Stomach smooth muscle (tissue), 2 donors: Measurements from ENCODE around the gene RAPGEF1.

Experiments used
- H3K27ac ChIP-seq: one replicate; pipeline ENCODE4 v1.7.0; 2013; ENCODE audit warnings: mild to moderate bottlenecking, low read length, inconsistent platforms
- H3K27me3 ChIP-seq, 2 donors: one replicate each; pipeline ENCODE4 v1.7.0; 2013; ENCODE audit warnings: low read length in 2 of 2; ENCODE audit not compliant: insufficient read depth in 2 of 2, control insufficient read depth in 1 of 2
- H3K36me3 ChIP-seq, 2 donors: one replicate each; pipeline ENCODE4 v1.7.0; 2013; ENCODE audit warnings: low read length in 2 of 2; ENCODE audit not compliant: control insufficient read depth in 2 of 2, insufficient read depth in 2 of 2
- H3K4me1 ChIP-seq: one replicate; pipeline ENCODE4 v1.7.0; 2013; ENCODE audit warnings: low read length; ENCODE audit not compliant: control insufficient read depth, insufficient read depth
- H3K4me3 ChIP-seq, 2 donors: one replicate each; pipeline ENCODE4 v1.7.0; 2013; ENCODE audit warnings: low read length in 2 of 2
- H3K9ac ChIP-seq, 2 donors: one replicate each; pipeline ENCODE4 v1.7.0; 2013; ENCODE audit warnings: low read length in 2 of 2, mild to moderate bottlenecking in 1 of 2
- H3K9me3 ChIP-seq, 2 donors: one replicate each; pipeline ENCODE4 v1.7.0; 2013; ENCODE audit warnings: low read length in 2 of 2; ENCODE audit not compliant: control insufficient read depth in 2 of 2
- donor health status: healthy.
- donor health status: Pancreatic carcinoma.

Gene RAPGEF1

DNA sequence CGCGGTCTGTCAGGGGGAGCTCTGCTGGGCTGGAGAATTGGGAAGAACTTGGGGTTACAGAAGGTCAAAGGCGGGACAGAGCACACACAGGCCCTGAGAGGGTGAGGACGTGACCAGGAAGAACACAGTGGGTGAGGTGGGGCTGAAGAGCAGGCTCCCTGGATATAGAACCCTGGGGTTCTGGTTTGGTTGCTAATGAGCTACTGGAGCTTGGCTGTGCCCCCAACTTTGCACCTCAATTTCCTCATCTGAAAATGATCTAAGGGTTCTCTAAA is 110.7 kb downstream of the RAPGEF1 start:
- H3K36me3 ChIP-seq, result peaks cover 21 to 30% of the 10 kb centered on the region in 2 donors
- no peaks in the 10 kb centered on the region for H3K27me3 ChIP-seq
- no peaks in the 10 kb centered on the region for H3K9me3 ChIP-seq
- H3K27ac ChIP-seq, result no peak overlapping the region
- H3K9ac ChIP-seq, result no peak overlapping the region
- H3K4me1 ChIP-seq, result no peaks in the 10 kb centered on the region
- no peak overlapping the region for H3K4me3 ChIP-seq

DNA sequence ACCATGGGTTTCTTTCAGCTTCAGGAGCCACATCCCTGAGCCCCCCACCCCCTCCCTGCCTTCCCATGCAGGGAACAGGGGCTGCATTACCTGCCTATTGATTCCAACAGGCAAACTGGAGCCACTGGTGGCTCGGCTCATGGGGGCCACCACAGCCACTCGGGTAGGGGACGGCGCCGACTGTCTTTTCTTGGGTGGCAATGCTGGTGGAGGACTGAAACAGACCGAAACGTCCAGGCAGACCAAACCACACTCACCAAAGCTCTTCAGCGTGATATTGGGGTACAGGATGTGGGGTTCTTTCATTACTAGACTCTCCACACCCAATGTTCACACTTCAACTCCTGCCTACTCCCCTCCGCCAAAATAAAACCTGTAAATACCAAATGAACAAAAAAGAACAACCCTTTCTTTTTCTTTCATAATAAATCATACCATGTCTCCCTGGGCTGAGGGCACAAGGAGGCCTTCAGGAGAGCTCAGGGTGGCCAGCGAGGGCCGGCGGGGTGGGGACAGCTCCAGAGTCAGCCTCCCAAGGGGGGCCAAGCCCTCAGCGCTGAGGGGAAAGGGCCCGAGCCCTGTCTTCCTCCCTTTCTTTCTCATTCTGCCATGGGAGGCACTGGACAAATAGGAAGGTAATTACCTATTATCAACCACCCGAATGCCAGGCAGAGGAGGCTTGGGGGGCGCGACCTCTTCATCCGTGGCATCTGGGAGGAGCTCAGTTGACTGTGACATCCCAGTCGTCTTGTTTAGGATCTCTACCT is 111.2 kb downstream of the RAPGEF1 start:
- Histone ChIP-seq H3K4me1 (no peaks in the 10 kb centered on the region), H3K36me3 (peaks cover 23 to 35% of the 10 kb centered on the region in 2 donors), H3K9ac (no peak overlapping the region), H3K27me3 (no peaks in the 10 kb centered on the region), H3K4me3 (no peak overlapping the region), H3K9me3 (no peaks in the 10 kb centered on the region), H3K27ac (no peak overlapping the region)

DNA sequence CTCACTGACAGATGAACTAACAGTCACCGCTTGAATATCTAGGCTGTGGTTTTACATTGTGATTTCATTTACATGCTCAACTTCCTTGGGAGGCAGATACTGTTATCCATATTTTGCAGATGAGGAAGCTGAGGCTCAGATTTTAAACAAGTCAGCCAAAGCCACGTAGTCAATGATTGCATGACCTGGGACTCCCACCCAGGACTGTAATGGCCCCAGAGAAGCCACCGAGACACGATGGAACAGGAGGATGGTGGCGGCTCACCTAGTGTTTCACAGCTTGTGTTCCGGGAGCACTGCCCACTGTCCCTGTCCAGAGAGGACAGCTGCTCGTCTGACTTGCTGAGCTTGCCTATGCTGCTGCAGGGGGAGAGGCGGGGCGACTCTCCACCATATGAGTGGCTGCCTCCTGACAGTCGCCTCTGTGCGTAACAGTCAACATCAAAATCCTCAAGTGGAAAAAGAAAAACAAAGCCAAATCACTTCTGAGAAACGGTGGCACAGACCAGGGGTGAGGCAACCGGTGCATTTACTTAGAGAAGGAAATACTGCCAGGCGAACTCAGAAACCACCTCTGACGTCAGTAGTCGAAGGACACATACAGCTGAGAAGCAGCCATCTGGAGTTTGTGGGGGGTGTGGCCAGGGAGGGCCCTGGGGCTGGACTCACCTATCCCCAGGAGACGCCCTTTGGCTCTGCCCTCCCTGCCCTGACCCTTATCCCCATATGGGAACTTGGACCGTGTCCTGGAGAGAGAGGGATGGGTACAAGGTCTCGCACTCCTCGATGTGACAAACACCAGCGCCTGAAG is 112.0 kb downstream of the RAPGEF1 start:
- H3K9ac ChIP-seq, result no peak overlapping the region
- no peak overlapping the region for H3K27ac ChIP-seq
- no peaks in the 10 kb centered on the region for H3K4me1 ChIP-seq
- H3K9me3 ChIP-seq, result no peaks in the 10 kb centered on the region
- H3K4me3 ChIP-seq, result no peak overlapping the region
- H3K27me3 ChIP-seq, result no peaks in the 10 kb centered on the region
- peaks cover 23 to 34% of the 10 kb centered on the region in 2 donors for H3K36me3 ChIP-seq

DNA sequence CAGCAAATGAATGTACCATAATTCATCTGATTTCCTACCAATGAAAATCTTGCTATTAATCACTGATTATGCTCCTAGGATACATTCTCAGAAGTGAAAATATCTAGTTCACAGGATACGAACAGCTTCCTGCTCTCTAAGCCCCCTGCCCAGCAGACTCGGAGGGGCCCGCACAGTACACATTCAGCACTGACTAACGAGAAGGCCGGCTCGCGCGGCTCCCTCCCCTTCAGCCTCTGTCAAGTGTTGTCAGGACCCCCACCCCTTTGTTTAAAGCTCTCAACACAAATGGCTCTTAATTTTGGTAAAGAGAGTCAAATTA is 112.6 kb downstream of the RAPGEF1 start:
- Histone ChIP-seq H3K9me3 (no peaks in the 10 kb centered on the region), H3K27me3 (no peaks in the 10 kb centered on the region), H3K4me3 (no peak overlapping the region), H3K4me1 (no peaks in the 10 kb centered on the region), H3K9ac (no peak overlapping the region), H3K27ac (no peak overlapping the region), H3K36me3 (peaks cover 24 to 36% of the 10 kb centered on the region in 2 donors)

DNA sequence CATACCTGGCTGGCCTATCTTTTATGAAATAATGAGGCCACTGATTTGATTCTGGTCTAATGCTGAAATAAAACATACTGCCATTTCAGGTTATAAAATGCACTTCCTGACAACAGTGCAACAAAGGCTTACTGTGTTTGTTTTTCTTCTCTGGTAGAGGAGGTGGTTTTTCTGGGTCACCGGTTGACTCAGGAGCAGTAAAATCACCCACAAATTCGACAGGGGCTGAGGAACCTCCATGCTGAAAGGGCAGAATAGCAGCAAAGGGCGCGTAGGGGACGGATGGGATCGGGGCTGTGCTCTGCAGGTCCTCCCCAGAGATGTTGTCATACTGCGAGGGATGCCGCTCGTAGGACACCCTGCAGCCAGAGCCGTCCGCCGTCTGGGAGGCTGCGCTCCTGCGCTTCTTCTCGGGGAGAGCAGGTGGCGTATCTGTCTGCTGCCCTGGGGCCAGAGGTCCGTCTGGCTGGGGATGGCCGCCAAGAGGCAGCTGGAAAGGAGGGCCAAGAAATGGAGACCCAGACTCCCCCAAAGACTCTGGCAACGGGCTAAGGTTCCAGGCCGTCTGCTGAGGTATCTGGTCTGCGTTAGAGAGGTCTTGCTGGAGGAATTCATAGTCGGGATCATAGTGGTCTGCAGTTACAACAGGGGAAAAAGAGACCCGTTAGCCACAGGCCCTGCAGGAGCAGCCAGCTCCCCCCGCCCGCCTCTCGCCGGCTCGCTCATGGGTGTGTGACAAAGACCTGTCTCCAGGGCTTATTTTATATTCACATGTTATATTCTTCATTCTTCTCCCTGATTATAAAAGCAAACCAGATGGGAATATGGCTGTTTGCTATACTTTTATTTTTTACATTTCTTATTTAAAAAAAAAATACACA is 113.8 kb downstream of the RAPGEF1 start:
- Histone ChIP-seq H3K9me3 (no peaks in the 10 kb centered on the region), H3K4me3 (no peak overlapping the region), H3K27me3 (no peaks in the 10 kb centered on the region), H3K36me3 (peaks cover 36 to 44% of the 10 kb centered on the region in 2 donors), H3K4me1 (no peaks in the 10 kb centered on the region), H3K9ac (no peak overlapping the region), H3K27ac (no peak overlapping the region)

DNA sequence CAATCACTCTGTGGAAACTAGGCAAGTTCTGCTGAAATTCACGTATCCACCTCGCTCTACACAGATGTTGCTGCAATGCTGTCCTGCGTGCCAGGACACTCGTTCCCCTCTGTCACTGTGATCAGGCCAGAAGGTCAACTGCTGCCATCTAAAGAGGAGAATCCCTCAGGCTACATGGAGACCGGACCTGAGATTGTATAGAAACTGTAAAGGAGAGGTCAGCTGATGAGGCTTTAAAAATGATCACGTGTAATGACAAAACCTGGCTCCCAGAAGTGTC is 114.4 kb downstream of the RAPGEF1 start:
- Histone ChIP-seq H3K27ac (no peak overlapping the region), H3K9ac (no peak overlapping the region), H3K27me3 (no peaks in the 10 kb centered on the region), H3K4me1 (no peaks in the 10 kb centered on the region), H3K36me3 (peaks cover 42 to 50% of the 10 kb centered on the region in 2 donors), H3K4me3 (no peak overlapping the region), H3K9me3 (no peaks in the 10 kb centered on the region)

DNA sequence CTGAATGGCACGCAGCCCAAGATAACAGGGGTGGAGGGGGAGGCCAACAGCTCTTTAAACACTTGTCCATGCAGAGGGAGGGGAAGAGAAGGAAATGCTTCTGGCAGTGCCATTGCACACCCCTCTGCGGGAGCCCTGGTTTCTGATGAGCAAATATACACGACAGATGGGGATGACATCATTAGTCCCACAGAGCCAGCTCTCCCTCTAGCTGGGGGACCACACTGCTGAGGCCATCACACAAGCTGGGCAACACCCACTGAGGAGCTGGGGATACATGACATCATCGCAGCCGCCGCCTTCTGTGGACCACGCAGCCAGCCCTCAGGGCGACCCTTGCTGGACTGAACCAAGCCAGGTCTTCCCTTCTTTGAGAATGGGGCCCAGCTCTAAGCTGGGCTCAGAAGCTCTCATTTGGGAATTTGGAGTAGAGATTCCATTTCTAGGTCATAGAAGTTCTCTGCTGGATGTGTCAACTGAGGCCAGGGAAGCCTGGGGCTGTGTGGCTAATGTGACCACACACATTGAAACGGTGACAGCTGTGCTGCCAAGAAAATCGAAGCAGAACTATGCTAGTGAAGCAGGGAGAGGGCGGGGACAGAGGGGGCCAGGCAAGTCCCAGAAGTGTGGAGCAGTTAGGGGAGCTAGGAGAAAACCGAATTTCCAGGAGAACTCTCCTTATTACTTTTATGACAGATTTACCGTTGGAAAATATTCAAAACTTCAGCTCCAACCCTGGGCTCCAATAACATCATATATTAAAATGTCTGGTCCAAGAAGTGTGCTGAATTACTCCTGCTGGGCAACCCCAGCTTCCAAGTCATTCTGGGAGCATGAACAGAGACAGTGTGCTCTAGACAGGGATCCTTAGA is 115.0 kb downstream of the RAPGEF1 start:
- no peaks in the 10 kb centered on the region for H3K9me3 ChIP-seq
- H3K27ac ChIP-seq, result no peak overlapping the region

DNA sequence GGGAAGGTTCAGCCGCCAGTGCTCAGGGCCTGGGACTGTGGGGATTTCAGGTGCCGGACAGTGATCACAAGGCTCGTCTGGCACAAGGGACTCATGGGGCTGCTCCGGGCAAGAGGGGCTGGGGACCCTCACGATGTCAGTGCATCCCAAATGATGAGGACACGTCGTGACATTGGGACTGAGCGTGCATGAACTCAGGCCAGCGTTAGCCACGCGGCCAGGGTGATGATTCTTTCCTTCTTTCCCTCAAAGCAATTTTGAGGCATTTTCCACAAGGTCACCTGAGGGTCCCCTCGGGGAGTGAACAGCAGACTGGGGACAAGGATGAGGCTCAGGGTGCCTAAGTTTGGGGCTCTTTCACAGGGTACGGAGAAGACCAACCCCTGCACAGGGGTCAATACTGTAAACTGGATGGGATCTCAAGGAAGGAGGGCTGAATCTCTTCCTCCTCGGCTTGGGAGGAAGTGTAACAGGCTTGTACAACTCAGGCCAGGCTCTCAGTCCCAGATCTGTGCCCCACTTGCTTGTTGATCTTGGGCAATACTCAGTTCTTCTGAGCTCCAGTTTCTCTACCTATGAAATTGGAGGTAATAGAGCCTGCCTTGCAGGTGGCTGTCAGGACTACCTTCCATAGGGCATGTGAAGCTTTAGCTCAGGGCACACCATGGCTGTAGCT is 116.1 kb downstream of the RAPGEF1 start:
- Histone ChIP-seq H3K4me3 (no peak overlapping the region), H3K9me3 (no peaks in the 10 kb centered on the region), H3K27me3 (no peaks in the 10 kb centered on the region), H3K27ac (no peak overlapping the region), H3K4me1 (no peaks in the 10 kb centered on the region), H3K9ac (no peak overlapping the region), H3K36me3 (peaks cover 57 to 58% of the 10 kb centered on the region in 2 donors)

More for the DNA sequence above, 115.0 kb downstream of the RAPGEF1 start:
- no peaks in the 10 kb centered on the region for H3K4me1 ChIP-seq
- peaks cover 47 to 51% of the 10 kb centered on the region in 2 donors for H3K36me3 ChIP-seq
- no peak overlapping the region for H3K4me3 ChIP-seq
- no peaks in the 10 kb centered on the region for H3K27me3 ChIP-seq
- H3K9ac ChIP-seq, result no peak overlapping the region

DNA sequence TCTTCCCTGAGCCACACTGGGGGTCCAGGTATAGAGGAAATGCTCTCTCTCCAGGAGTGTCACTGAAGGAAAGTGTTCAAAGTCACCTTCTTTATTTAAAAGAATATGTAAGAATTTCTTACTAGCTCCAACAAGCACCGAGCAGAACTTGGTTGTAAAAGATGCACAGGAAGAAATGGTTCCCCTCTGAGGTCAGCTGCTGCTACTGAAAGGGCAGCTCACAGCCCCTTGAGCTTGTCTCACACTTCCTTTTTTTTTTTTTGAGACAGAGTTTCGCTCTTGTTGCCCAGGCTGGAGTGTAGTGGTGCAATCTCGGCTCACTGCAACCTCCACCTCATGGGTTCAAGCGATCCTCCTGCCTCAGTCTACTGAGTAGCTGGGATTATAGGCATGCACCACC is 117.4 kb downstream of the RAPGEF1 start:
- Histone ChIP-seq H3K27me3 (no peaks in the 10 kb centered on the region), H3K9ac (no peak overlapping the region), H3K9me3 (no peaks in the 10 kb centered on the region), H3K27ac (no peak overlapping the region), H3K36me3 (peaks cover 55 to 58% of the 10 kb centered on the region in 2 donors), H3K4me3 (no peak overlapping the region), H3K4me1 (peaks cover 5% of the 10 kb centered on the region)
